NB4 (cell line): Measurements from ENCODE around the gene KCNIP4.

Experiments
- CTCF ChIP-seq: IDR thresholded peaks from one replicate; pipeline ENCODE4 v1.5.1; 2012; ENCODE audit warnings: low read depth, low read length
- MAX ChIP-seq: IDR thresholded peaks from 2 replicates; pipeline ENCODE4 v1.6.1; 2011; ENCODE audit warnings: low read depth, low read length
- MYC ChIP-seq: IDR thresholded peaks from 2 replicates; pipeline ENCODE4 v1.6.1; 2011; ENCODE audit warnings: low read depth, low read length
- POLR2A ChIP-seq: IDR thresholded peaks from 2 replicates; pipeline ENCODE4 v1.6.1; 2011; ENCODE audit warnings: mild to moderate bottlenecking; ENCODE audit not compliant: insufficient read length; ENCODE audit errors: extremely low read depth

DNA sequence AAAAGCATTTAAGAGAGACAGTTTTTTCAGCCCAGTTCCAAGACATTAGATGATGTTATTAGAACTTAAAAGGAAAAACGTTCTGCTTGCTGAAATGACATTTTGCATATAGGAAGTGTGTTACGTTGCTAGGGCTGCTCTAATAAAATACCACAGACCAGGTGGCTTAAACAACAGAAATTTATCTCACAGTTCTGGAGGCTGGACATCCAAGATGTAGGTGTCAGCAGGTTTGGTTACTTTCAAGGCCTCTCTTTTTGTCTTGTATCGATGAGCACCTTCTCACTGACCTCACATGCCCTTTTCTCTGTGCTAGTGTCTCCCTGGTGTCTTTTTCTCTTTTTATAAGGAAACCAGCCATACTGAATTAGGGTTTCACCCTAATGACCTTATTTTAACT, 1043.6 kb downstream of the KCNIP4 start:
- no peak for TF ChIP-seq CTCF
- TF ChIP-seq POLR2A = no peak
- no peak for TF ChIP-seq MAX
- TF ChIP-seq MYC = no peak
